OCI-M2 (cell line): ENCODE data around the gene IRF4.

ENCODE experiments used
- DNase-seq: peaks from one replicate; lab custom pipeline; 2025; ENCODE audit not compliant: unreplicated experiment; lab: John Stamatoyannopoulos, UW

Gene IRF4

GRCh38 chr6:456358-456867 is 64.9 kb downstream of the IRF4 start:
- no peak for DNase-seq

- no peak for DNase-seq
Measured at GRCh38 chr6:456887-457286, 65.3 kb downstream of the IRF4 start.
